GM23248 (cell line): ENCODE measurements around the gene PKD2.

ENCODE experiments used
- EZH2 ChIP-seq: fragments of 200-600 bp; sonication (generic); IDR thresholded peaks from 2 replicates; pipeline ENCODE4 v1.6.1; 2018; ENCODE audit warnings: antibody characterized with exemption, mild to moderate bottlenecking; ENCODE audit not compliant: insufficient read depth, poor library complexity, severe bottlenecking
- EZH2phosphoT487 ChIP-seq: fragments of 200-600 bp; sonication (generic); IDR thresholded peaks from 2 replicates; pipeline ENCODE4 v1.6.1; 2018; ENCODE audit warnings: antibody characterized with exemption, moderate library complexity, mild to moderate bottlenecking, low read depth; ENCODE audit not compliant: insufficient read depth

- TF ChIP-seq EZH2 = no peak
- TF ChIP-seq EZH2phosphoT487 = no peak
Measured at GRCh38 chr4:87970121-87970520, 37.3 kb upstream of the PKD2 start.
